ENCODE measurements around the gene PRIM2.

PRIM2 gene

GRCh38 chr6:57317060-57317943 is at the start of gene PRIM2 (continued):
- TF ChIP-seq ZNF629 (tag by site-specific recombination; IDR thresholded peaks at IDR 0.05) (no peak), ZNF19 (tag by site-specific recombination; IDR thresholded peaks at IDR 0.05; ENCODE audit: low read depth) (no peak), ZNF704 (tag by site-specific recombination; IDR thresholded peaks at IDR 0.05) (no peak), ZNF37A (tag by site-specific recombination; IDR thresholded peaks at IDR 0.05) (no peak), ZNF623 (tag by site-specific recombination; IDR thresholded peaks at IDR 0.05) (no peak), ZNF621 (tag by site-specific recombination; IDR thresholded peaks at IDR 0.05) (no peak), ZNF692 (tag by site-specific recombination; IDR thresholded peaks at IDR 0.05) (no peak), ZNF274 (IDR thresholded peaks at IDR 0.05; ENCODE audit: low read length) (no peak), ZNF274 (tag by site-specific recombination; IDR thresholded peaks at IDR 0.05; ENCODE audit: borderline replicate concordance) (no peak), HIC1 (tag by site-specific recombination; IDR thresholded peaks at IDR 0.05) (no peak), SP7 (tag by site-specific recombination; IDR thresholded peaks at IDR 0.05) (0 out of 2 replicates have a peak, but pooled peaks have one; percentile 35), ZNF600 (tag by site-specific recombination; IDR thresholded peaks at IDR 0.05) (peak; percentile 9; the same call in 1 of the 2 replicates), ZNF292 (tag by site-specific recombination; IDR thresholded peaks at IDR 0.05; ENCODE audit: borderline replicate concordance, low read depth) (no peak), ZNF335 (tag by site-specific recombination; conservative IDR thresholded peaks at IDR 0.05) (peak; percentile 87), ZNF362 (tag by site-specific recombination; IDR thresholded peaks at IDR 0.05) (no peak), ZNF843 (tag by site-specific recombination; IDR thresholded peaks at IDR 0.05) (no peak), HOXC10 (CRISPR knock-in tag; IDR thresholded peaks at IDR 0.05) (no peak), EGR2 (tag by site-specific recombination; IDR thresholded peaks at IDR 0.05; ENCODE audit: low read depth) (no peak), ZNF701 (tag by site-specific recombination; IDR thresholded peaks at IDR 0.05) (no peak), ZNF146 (tag by site-specific recombination; IDR thresholded peaks at IDR 0.05) (no peak), ZNF792 (tag by site-specific recombination; IDR thresholded peaks at IDR 0.05) (no peak), ZNF654 (tag by site-specific recombination; IDR thresholded peaks at IDR 0.05; ENCODE audit: low read depth) (no peak), ZFP37 (tag by site-specific recombination; IDR thresholded peaks at IDR 0.05) (no peak), ZBTB26 (tag by site-specific recombination; optimal IDR thresholded peaks at IDR 0.05) (no peak), ZNF394 (tag by site-specific recombination; IDR thresholded peaks at IDR 0.05; ENCODE audit: borderline replicate concordance) (no peak), ZNF398 (tag by site-specific recombination; IDR thresholded peaks at IDR 0.05) (no peak), ZNF513 (tag by site-specific recombination; IDR thresholded peaks at IDR 0.05) (peak; percentile 6; the same call in 1 of the 2 replicates), BCL6B (tag by site-specific recombination; IDR thresholded peaks at IDR 0.05) (no peak)

Data from HEK293 (cell line).